Renal pelvis (tissue), 12 donors: ENCODE measurements around the gene OR1L8. TPM values are rescaled to one million over a fixed set of nuclear protein-coding genes. Genes with fewer than 3 reads are reported as not detected.
"Not testable (repeated sequence)": the region's sequence is repeated elsewhere in the genome, so short reads cannot be mapped to it uniquely, and the experiment has no call there.

Experiments used
- DNase-seq: peaks from one replicate; pipeline ENCODE4 v3.0.0-alpha.2; 2013
- long read RNA-seq, 16 experiments: transcript quantifications; one replicate each; lab custom pipeline, GENCODE V29; 2026
- polyA plus RNA-seq, 3 donors: library from polyadenylated mRNA; unstranded; fragments of 120-200 nt; gene quantifications; one replicate each; pipeline ENCODE4 v1.2.1, GENCODE V29; 2013; ENCODE audit not compliant: insufficient read length in 3 of 3

OR1L8 gene, protein sequence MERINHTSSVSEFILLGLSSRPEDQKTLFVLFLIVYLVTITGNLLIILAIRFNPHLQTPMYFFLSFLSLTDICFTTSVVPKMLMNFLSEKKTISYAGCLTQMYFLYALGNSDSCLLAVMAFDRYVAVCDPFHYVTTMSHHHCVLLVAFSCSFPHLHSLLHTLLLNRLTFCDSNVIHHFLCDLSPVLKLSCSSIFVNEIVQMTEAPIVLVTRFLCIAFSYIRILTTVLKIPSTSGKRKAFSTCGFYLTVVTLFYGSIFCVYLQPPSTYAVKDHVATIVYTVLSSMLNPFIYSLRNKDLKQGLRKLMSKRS
- under 1 TPM; 0.14 to 0.26 (median 0.25) TPM for polyA plus RNA-seq
- long read RNA-seq, donor 1, result 0 reads
- long read RNA-seq, donor 2, result 0 reads
- long read RNA-seq, donor 3, result 0 reads
- long read RNA-seq, donor 4, result 0 reads
- long read RNA-seq, donor 5, partial matches to known transcripts, result 7 of 7 reads
- long read RNA-seq, donor 5, other reads (novel, unspliced or antisense), result 0 of 7 reads
- long read RNA-seq, donor 6, result 0 reads
- long read RNA-seq, donor 7, result 0 reads
- long read RNA-seq, donor 8, result 0 reads
- long read RNA-seq, donor 9, result 0 reads
- long read RNA-seq, donor 10, result 0 reads
- long read RNA-seq, donor 11, result 0 reads
- long read RNA-seq, donor 12, result 0 reads
- long read RNA-seq, donor 13, result 0 reads
- long read RNA-seq, donor 14, result 0 reads
- long read RNA-seq, donor 15, result 0 reads
- long read RNA-seq, donor 16, result 0 reads

DNA sequence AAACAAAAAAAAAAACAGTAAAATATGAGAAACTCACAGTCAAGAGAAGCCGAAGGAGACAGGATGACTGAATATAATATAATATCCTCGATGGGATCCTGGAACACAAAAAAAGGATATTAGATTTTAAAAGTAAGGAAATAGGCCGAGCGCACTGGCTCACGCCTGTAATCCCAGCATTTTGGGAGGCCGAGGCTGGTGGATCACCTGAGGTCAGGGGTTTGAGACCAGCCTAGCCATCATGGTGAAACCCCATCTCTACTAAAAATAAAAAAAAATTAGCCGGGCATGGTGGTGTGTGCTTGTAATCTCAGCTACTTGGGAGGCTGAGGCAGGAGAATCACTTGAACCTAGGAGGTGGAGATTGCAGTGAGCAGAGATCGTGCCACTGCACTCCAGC lies at the start of gene OR1L8:
Gene OR1L8 (minus strand): TSS at position 101 of the 400 bp plus-strand sequence. CDS start 14,907 bp downstream, outside the sequence.
- DNase-seq, result not testable (repeated sequence)

DNA sequence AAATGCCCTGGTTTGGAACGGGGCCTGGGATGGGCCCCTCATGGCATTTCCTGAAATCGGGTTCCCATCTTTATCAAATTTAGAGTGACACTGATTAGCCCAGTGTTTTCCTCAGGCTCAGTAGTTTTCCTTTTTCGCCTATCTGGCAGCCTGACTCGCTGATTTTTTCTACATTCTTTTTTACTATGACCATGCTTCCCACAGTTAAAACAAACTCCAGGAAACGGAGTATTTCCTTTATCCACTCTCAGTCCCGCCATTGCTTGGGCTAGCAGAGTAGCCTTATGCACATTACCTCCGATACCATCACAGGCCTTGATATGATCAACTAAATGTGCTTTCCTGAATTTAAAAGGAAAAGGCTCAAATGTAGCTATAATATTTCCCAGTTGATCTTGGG lies 36.8 kb upstream of the OR1L8 start:
- DNase-seq, result no peak

DNA sequence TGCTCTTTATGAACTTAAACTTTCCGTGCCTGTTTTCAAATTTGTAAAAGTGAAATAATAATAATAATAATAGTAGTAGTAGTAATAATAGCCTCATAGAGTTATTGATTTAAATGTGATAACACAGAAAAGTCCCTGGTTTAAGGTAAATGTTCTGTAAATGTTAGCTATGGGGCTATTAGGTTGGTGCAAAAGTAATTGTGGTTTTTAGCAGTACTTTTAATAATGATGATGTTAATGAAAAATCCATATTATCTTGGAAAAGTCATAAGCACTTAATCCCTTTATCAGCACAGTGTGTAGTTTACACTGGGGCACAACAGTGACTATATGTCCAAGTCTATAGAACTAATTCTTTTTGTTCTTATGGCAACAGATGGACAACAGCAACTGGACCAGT lies 31.2 kb upstream of the OR1L8 start, which contains the start of gene OR1Q1:
Gene OR1Q1 (plus strand): TSS at position 377 of the 400 bp plus-strand sequence. CDS start 0 bp downstream, at position 377.
- DNase-seq, result no peak

DNA sequence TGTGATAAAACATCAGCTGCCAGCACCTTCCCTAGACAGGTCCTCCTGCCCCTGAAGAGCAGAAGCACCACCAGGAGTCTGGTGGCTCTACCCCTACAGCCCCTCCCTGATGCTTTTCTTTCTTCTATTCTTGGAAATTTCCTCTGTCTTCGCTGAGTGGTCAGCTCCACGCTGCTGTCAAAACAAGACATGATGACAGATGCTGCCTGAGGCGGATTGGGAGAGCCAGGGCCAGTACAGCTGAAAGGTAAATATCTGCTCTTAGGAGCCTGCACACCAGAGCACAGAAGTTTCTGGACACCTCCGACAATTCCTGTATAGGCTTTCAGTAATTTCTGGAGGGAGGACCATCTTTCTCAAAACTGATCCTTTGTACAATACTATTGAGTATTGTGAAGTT lies 26.6 kb upstream of the OR1L8 start:
- DNase-seq, result no peak

DNA sequence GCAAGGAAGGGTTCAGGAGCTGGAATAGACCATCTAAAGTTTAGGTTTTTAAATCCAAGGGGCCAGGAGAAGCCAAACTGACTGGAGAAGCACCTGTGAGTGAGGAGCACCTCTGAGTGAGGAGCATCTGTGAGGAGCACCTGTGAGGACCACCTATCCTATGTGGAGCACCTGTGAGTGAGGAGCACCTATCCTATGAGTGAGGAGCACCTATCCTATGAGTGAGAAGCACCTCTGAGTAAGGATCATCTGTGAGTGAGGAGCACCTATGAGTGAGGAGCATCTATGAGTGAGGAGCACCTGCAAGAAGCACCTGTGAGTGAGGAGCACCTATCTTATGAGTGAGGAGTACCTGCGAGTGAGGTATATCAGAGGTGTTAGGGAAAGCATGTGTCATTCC lies 23.4 kb upstream of the OR1L8 start:
- no peak for DNase-seq

DNA sequence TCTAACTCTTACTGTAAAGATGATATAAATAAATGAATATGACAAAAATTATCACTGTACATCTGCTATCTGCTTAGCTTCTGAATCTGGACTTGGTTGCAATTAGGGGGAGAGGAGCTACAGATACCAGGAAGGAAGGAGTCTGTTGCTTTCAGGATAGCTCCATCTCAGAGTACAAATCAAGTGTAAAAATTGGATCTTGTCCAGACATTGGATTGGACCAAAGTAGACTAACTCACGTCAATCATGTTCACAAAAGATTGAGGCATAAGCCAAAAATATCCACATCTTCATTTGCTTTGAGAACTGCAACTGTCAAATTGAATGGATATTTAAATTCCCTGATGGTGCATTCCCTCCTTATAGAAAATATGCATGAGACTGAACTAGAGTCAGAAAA lies 22.5 kb upstream of the OR1L8 start:
- DNase-seq, result no peak

DNA sequence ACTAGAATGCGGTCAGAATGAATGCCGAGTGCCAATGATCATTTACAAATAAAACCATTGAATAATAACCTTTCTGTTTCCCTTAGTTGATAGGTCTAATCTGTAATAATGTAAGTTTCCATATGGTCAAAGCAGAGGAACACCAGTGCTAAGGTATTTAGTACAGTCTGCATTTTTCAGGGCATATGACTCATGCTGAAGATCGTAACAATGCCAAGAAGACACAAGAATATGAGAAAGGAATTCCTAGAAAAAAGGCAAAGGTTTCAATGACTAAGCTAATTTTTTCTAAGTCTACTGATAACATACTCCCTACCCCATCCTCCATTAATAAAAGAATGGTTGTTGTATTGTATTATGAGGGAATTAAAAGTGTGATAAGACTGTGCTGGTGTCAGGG lies 2.8 kb downstream of the OR1L8 start:
- DNase-seq, result no peak

DNA sequence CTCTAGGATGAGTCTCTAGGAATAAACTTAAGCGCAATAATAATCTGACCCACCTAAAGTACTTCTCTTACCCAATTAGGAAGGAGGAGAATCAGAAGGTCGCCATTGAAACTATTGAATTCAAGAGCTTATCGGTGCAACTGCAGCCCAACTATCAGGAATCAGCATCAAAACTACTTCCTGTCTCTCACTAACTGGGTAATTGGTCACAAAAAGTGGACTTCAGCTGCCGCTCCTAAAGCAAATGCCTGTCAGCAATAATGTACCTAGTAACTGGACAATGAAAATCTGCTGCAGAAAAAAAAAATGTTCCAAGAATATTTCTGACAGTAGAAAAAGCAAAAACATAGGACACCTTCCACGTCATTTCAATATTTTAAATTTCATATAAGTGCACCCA lies 3.3 kb downstream of the OR1L8 start:
- DNase-seq, result no peak

DNA sequence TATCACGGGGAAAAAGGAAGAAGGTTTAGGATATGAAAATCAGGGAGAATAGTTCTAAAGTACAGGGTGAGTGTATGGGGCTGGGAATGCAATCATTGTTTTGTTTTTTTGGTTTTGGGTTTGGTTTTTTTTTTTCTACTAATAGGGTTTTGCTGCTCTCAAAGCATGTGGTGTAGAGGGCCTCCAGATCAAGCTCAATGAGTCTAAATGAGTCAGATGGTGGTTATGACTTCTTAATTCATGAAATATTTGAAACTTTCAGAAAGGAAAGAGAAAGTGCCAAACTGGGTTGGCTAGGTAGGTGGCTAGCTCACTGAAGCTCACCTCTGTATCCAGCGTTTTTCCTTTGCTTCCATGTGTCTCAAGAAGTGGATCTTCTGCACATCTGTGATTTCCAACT lies 10.7 kb downstream of the OR1L8 start:
- DNase-seq, result no peak

DNA sequence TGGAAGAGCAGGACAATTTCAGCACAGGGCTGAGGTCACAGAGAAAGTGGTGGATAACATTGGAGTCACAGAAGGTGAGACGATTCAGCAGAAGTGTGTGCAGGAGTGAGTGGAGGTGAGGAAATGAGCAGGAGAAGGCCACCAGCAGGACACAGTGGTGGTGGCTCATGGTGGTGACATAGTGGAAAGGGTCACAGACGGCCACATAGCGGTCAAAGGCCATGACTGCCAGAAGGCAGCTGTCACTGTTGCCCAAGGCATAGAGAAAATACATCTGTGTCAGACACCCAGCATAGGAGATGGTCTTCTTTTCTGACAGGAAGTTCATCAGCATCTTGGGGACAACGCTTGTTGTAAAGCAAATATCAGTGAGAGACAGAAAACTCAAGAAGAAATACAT lies 15.3 kb downstream of the OR1L8 start:
- no peak for DNase-seq

DNA sequence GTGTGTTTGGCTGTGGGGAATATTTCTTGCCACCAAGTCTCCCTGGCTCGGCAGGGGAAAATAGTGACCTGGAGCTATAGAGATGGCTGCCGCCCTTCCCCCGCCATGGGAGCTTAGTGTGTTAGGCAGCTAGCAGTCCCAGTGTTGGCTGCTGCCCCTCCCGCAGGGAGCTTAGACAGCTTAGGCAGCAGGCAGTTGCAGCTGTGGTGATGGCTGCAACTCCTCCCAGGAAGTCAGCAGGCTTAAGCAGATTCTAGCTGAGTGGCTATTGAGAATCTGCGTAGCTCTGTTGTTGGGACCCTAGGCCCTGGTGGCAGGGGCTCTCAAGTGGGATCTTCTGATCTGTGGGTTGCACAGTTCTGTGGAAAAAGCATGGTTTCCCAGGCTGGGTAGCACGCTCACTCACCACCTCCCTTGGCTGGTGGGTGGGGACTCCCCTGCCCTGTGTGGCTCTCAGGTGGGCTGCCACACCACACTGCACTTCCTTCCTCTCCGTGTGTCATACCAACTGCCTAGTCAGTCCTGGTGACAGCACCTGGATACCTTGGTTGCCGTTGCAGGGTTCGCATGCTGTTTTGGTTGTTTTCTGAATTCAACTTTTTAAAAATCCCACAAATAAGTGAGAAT lies 20.9 kb downstream of the OR1L8 start:
- no peak for DNase-seq

DNA sequence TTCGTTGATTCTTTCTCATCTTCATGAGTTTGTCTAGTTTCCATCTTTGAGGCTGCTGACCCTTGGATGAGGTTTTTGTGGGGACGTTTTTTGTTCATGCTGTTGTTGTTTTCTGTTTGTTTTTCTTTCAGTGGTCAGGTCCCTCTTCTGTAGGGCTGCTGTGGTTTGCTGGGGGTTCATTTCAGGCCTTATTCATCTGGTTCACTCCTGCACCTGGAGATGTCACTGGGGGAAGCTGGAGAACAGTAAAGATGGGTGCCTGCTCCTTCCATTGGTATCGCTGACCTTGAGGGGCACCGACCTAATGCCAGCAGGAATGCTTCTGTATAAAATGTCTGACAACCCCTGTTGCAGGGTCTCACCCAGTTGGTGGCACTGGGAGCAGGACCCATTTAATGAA lies 21.7 kb downstream of the OR1L8 start:
- no peak for DNase-seq

DNA sequence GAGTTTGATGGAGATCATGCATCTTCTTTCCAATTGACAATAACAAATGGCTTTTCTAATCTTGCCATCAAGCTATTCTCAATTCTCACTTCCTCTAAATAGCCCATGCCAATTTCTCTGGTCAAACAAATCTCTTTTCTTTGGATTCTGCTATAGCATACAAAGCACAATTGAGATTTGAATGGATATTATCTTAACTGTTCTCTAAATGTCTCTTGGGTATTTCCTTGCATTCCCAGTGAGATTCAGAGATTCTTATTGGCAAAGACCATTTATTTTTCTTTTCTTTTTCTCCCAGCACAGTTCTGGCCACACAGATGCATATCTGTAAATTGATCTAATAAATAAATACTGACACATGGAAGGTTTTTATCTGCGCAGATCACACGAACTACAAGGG lies 30.4 kb downstream of the OR1L8 start, which contains the start of gene OR1N2:
Gene OR1N2 (plus strand): TSS at position 301 of the 400 bp plus-strand sequence. CDS start 100 bp downstream, outside the sequence.
- no peak for DNase-seq

DNA sequence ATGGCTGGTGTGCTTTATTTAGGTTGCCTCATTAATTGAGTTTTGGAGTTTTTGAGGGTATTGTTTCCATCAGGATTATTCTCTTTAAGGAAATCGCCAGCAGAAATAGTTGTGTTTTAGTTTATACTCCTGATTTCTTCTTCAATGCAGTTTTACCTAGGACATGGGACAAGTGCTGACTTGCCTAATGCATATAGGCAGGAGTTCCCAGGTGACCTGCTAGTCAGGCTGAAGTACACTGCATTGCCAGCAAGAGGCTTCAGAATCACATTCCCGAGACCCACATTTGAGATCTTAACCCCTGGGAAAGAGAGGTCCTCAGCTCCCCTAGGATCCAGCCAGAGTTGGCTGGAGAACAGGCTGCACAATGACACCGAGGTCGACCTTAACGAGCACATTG lies 31.8 kb downstream of the OR1L8 start:
- no peak for DNase-seq

DNA sequence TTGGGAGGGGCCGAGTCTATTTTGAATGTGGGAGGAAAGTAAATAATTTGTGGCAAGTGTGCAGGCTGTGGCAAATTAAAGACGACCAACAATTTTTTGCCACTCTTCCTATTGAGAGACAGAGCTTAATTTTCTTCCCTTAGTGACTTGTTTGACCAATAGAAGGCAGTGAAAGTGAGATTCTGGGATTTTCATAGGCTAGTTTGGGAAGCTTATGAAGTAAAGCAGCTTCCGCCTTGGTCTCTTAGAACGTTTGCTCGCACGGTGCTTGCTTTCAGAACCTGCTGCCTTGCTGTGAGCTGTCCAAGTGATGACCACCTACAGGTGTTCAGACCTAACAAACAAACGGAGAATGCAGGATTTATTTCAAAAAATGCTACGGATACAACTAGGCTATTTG lies 37.0 kb downstream of the OR1L8 start:
- no peak for DNase-seq

DNA sequence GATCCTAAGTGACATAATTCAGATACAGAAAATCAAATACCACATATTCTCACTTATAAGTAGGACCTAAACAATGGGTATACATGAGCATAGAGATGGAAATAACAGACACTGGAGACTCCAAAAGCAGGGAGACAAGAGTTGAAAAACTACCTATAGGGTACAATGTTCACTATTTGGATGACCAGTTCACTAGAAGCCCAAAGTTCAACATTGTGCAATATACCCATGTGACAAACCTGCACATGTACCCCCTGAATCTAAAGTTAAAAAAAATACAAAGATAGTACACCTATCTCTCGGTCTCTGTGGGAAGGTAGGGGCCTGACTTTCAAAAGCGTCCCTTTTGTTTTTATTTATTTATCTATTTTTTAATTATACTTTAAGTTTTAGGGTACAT lies 44.4 kb downstream of the OR1L8 start:
- no peak for DNase-seq

DNA sequence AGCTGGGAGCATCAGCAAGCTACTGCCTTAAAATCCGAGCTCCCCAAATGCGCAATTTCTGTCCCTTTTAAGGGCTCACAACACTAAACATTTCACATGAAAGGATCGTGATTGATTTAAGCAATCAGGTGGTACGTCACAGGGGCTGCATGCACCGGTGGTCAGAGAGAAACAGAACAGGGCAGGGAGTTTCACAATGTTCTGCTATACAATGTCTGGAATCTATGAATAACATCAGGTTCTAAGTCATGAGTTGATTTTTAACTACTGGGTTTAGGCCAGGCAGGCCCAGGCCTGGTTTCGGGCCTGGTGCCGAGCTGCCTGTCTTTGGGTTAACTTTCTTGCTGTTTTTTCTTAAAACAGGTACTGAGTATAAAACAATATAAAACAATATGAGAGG lies 46.1 kb downstream of the OR1L8 start:
- DNase-seq, result not testable (repeated sequence)

DNA sequence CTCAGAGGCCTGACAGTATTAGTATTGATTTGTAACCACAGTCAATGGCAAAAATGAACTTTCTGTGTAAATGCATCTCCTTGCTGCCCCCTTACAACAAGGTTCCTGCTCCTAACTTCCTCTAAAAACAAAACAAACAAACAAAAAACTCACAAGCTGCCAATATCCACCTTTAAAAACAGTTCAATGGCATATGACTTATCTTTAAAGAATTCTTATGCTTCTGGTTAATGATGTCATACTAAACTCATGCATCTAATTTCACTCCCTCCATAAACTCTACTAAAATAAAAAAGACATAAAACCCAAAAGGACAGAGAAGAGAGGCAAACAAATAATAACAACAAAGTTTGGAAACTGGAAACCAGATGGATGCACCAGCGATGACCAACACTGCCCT lies 47.0 kb downstream of the OR1L8 start:
- DNase-seq, result no peak

DNA sequence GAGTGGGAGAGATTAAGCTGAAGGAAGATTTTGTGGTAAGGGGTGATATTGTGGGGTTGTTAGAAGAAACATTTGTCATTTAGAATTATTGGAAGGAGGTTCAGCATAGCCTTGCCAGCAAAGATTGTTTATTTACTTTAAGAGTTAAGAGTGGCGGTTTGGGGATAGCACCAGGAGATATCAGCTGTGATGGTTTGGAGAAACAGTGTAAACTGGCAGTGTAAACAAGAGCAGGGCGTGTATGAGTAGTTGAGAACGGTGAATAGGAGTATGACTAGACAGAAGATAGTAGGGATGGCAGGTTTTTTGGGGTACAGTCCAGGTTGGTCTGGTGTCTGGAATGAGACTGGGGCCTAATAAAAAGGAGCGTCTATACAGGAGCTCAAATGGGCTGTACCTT lies 52.0 kb downstream of the OR1L8 start:
- DNase-seq, result not testable (repeated sequence)

DNA sequence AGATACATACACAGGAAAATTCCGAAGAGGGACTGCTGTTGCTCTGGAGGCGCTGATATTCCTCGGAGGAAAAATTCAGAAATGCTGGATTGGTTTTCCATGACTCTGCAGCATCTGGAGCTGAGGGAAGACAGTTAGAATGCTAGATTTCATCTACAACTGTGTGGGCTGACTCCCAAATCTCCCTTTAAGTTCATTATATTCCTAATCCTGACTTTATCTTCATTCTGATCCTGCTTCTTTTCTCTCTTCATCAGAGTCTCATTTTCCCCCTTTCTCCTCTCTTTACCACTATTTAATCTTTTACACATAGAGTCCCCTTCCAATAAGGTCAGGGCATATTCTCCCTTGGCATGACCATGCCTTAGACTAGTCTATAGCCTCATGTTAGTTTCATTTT lies 56.0 kb downstream of the OR1L8 start, which contains the start of gene OR1N1:
Gene OR1N1 (minus strand): TSS at position 101 of the 400 bp plus-strand sequence. CDS start 0 bp downstream, at position 101.
- no peak for DNase-seq

DNA sequence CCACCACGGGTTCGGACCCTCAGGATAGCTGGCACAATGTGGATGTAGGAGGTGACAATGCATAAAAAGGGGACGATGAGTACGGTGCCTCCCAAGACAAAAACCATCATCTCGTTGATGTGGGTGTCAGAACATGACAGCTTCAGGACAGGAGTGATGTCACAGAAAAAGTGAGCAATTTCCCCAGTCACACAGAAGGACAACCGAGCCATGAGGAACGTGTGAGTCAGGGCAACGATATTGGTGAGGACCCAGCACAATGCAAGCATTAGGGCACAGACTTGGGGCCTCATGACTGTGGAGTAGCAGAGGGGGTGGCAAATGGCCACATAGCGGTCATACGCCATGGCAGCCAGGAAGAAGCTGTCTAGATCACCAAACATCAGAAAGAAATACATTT lies 56.6 kb downstream of the OR1L8 start:
- no peak for DNase-seq

DNA sequence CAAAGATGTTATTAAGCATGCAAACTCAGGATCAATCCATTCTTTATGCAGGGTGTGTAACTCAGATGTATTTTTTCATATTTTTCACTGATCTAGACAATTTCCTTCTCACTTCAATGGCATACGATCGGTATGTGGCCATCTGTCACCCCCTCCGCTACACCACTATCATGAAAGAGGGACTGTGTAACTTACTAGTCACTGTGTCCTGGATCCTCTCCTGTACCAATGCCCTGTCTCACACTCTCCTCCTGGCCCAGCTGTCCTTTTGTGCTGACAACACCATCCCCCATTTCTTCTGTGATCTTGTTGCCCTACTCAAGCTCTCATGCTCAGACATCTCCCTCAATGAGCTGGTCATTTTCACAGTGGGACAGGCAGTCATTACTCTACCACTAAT lies 63.8 kb downstream of the OR1L8 start:
- DNase-seq, result no peak

DNA sequence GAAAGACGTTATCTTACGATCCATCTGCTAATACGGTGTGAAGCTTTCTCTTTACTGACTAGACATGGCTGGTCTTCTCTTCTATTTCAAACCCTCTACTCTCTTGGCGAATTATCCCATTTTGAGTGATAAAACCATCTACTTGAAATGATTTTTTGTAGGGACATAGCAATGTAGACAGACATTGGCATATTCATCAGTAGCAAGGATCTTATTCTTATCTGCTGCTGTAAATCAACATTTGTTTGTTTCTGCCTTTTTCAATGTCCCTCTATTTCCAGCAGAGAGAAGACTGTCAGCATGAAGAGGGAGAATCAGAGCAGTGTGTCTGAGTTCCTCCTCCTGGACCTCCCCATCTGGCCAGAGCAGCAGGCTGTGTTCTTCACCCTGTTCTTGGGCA lies 64.3 kb downstream of the OR1L8 start, which contains the start of gene OR1J4:
Gene OR1J4 (plus strand): TSS at position 301 of the 400 bp plus-strand sequence. CDS start 0 bp downstream, at position 301.
- no peak for DNase-seq
